Upper lobe of left lung (tissue), 6 donors: ENCODE data around the gene SLC12A8. TPM values are rescaled to one million over a fixed set of nuclear protein-coding genes. Genes with fewer than 3 reads are reported as not detected.

Source experiments
- ATAC-seq, 2 donors: fragments of 200-7000 bp; cut with Tn5 transposase; one replicate each; pipeline ENCODE4 v1.9.1; 2022; ENCODE audit warnings: mild to moderate bottlenecking in 2 of 2, moderate library complexity in 2 of 2; ENCODE audit not compliant: low FRiP score in 2 of 2
- DNase-seq, 2 donors: peaks; one replicate each; pipeline ENCODE4 v3.0.0-alpha.2; 2019 to 2020
- H3K27ac ChIP-seq, 4 donors: fragments of 200-600 bp; sonication (generic); one replicate each; pipeline ENCODE4 v1.5.1; 2016 to 2019
- H3K27me3 ChIP-seq, 4 donors: fragments of 200-600 bp; sonication (generic); one replicate each; pipeline ENCODE4 v1.5.1; 2017 to 2019
- H3K36me3 ChIP-seq, 4 donors: fragments of 200-600 bp; sonication (generic); one replicate each; pipeline ENCODE4 v1.5.1; 2016 to 2019
- H3K4me1 ChIP-seq, 4 donors: fragments of 200-600 bp; sonication (generic); one replicate each; pipeline ENCODE4 v1.5.1; 2018 to 2019
- H3K4me3 ChIP-seq, 4 donors: fragments of 200-600 bp; sonication (generic); one replicate each; pipeline ENCODE4 v1.5.1; 2017 to 2019; ENCODE audit warnings: mild to moderate bottlenecking in 2 of 4, moderate library complexity in 1 of 4
- H3K9me3 ChIP-seq, 4 donors: fragments of 200-600 bp; sonication (generic); one replicate each; pipeline ENCODE4 v1.5.1; 2018 to 2019
- CTCF ChIP-seq, 6 experiments: fragments of 450-650 bp in 4 of 6; fragments of 200-600 bp in 2 of 6; sonication (generic) in 2 of 6; IDR thresholded peaks; one replicate each; pipeline ENCODE4 v1.5.1; 2016 to 2019; ENCODE audit warnings: antibody characterized with exemption in 6 of 6
- EP300 ChIP-seq, 4 donors: sonication (generic); formaldehyde crosslinking; IDR thresholded peaks; one replicate each; pipeline ENCODE4 v1.5.1; 2017; ENCODE audit warnings: antibody characterized with exemption in 4 of 4, control low read depth in 2 of 4
- POLR2A ChIP-seq, 4 donors: fragments of 450-650 bp; IDR thresholded peaks; one replicate each; pipeline ENCODE4 v1.5.1; 2016 to 2017; ENCODE audit warnings: antibody characterized with exemption in 4 of 4, mild to moderate bottlenecking in 2 of 4
- POLR2AphosphoS5 ChIP-seq, 2 donors: sonication (generic); formaldehyde crosslinking; IDR thresholded peaks; one replicate each; pipeline ENCODE4 v1.5.1; 2017; ENCODE audit warnings: antibody characterized with exemption in 2 of 2
- WGBS, 2 donors: methylation state at CpG; one replicate each; pipeline ENCODE4 v1.1.5; 2017 to 2018; 5-methylcytosine and 5-hydroxymethylcytosine counted together
- total RNA-seq, 6 donors: library from RNA; depleted of rRNA in 4 of 6; stranded (reverse); fragments of >200 nt in 4 of 6; gene quantifications; one replicate each; pipeline versions ENCODE4 v1.1.0 to v1.2.1, GENCODE V29; 2016 to 2021
- donor health status: DM: no; HTN: no; CAD: no; lungs with moderate emphysema.
- donor health status: DM: no; HTN: yes; CAD: no; lungs with severe emphysema.

Gene SLC12A8
- total RNA-seq, 6 donors from 2014 or later: 6.7 to 34.6 (median 15.0) TPM

GRCh38 chr3:125072301-125072700 is 140.2 kb downstream of the SLC12A8 start:
- ATAC-seq: no peak
- H3K36me3 ChIP-seq: no peaks in the 10 kb centered on the region

GRCh38 chr3:125069968-125070745 is 142.4 kb downstream of the SLC12A8 start:
- no peaks in the 10 kb centered on the region for H3K9me3 ChIP-seq
- ATAC-seq (no peak), DNase-seq (no peak)
- H3K27ac ChIP-seq: no peak overlapping the region
- no peaks in the 10 kb centered on the region for H3K27me3 ChIP-seq
- H3K4me3 ChIP-seq: no peak overlapping the region
- TF ChIP-seq POLR2A (IDR thresholded peaks at IDR 0.05): no peak
- no peak for TF ChIP-seq POLR2AphosphoS5 (IDR thresholded peaks at IDR 0.05)
- TF ChIP-seq EP300 (IDR thresholded peaks at IDR 0.05): no peak
- no peak for TF ChIP-seq CTCF (IDR thresholded peaks at IDR 0.05)
- WGBS, 2 donors: 97% methylated on average over 7 of the region's 7 CpGs
- peaks cover 0 to 9% (median 6%) of the 10 kb centered on the region in 4 donors for H3K4me1 ChIP-seq
- H3K36me3 ChIP-seq: no peaks in the 10 kb centered on the region

More at GRCh38 chr3:125072301-125072700, 140.2 kb downstream of the SLC12A8 start:
- H3K27me3 ChIP-seq: no peaks in the 10 kb centered on the region
- peak overlapping the region in 1 of 4 donors; percentile 5 for H3K27ac ChIP-seq
- no peak for TF ChIP-seq EP300 (IDR thresholded peaks at IDR 0.05)
- TF ChIP-seq POLR2A (IDR thresholded peaks at IDR 0.05): no peak
- H3K9me3 ChIP-seq: no peaks in the 10 kb centered on the region
- no peak overlapping the region for H3K4me3 ChIP-seq
- H3K4me1 ChIP-seq: peaks cover 0 to 9% (median 6%) of the 10 kb centered on the region in 4 donors
- no peak for DNase-seq

GRCh38 chr3:125069452-125069851 is 143.1 kb downstream of the SLC12A8 start:
- Histone ChIP-seq H3K4me3 (no peak overlapping the region), H3K27me3 (no peaks in the 10 kb centered on the region), H3K4me1 (peaks cover 0 to 9% (median 6%) of the 10 kb centered on the region in 4 donors), H3K27ac (no peak overlapping the region), H3K36me3 (no peaks in the 10 kb centered on the region), H3K9me3 (no peaks in the 10 kb centered on the region)
- 38 to 45% methylated on average over 1 of the region's 1 CpG for WGBS, 2 donors
- DNase-seq (no peak), ATAC-seq (peak; percentile 39 to 49)
- TF ChIP-seq CTCF (IDR thresholded peaks at IDR 0.05) (no peak), EP300 (IDR thresholded peaks at IDR 0.05) (peak in 1 of 4 donors; percentile 53)

GRCh38 chr3:125068265-125068664 is 144.3 kb downstream of the SLC12A8 start:
- no peak for TF ChIP-seq POLR2AphosphoS5 (IDR thresholded peaks at IDR 0.05)
- no peak for TF ChIP-seq CTCF (IDR thresholded peaks at IDR 0.05)
- no peak for TF ChIP-seq POLR2A (IDR thresholded peaks at IDR 0.05)
- no peak for TF ChIP-seq EP300 (IDR thresholded peaks at IDR 0.05)
- no peak for DNase-seq
- no peaks in the 10 kb centered on the region for H3K27me3 ChIP-seq
- H3K4me1 ChIP-seq: peaks cover 5 to 16% (median 13%) of the 10 kb centered on the region in 4 donors
- no peaks in the 10 kb centered on the region for H3K9me3 ChIP-seq
- no peak overlapping the region for H3K27ac ChIP-seq
- ATAC-seq: no peak
- WGBS, 2 donors: 93 to 94% methylated on average over 4 of the region's 4 CpGs
- H3K36me3 ChIP-seq: no peaks in the 10 kb centered on the region
- H3K4me3 ChIP-seq: no peak overlapping the region

- Histone ChIP-seq H3K4me3 (no peak overlapping the region), H3K36me3 (no peaks in the 10 kb centered on the region), H3K27me3 (no peaks in the 10 kb centered on the region), H3K9me3 (no peaks in the 10 kb centered on the region), H3K4me1 (peaks cover 15 to 26% (median 23%) of the 10 kb centered on the region in 4 donors), H3K27ac (no peak overlapping the region)
- ATAC-seq (no peak), DNase-seq (no peak)
- TF ChIP-seq POLR2AphosphoS5 (IDR thresholded peaks at IDR 0.05): no peak
- TF ChIP-seq POLR2A (IDR thresholded peaks at IDR 0.05): no peak
- TF ChIP-seq CTCF (IDR thresholded peaks at IDR 0.05): no peak
- no peak for TF ChIP-seq EP300 (IDR thresholded peaks at IDR 0.05)
- WGBS, 2 donors: 87 to 88% methylated on average over 3 of the region's 3 CpGs
Measured at GRCh38 chr3:125067225-125067624, 145.3 kb downstream of the SLC12A8 start.
